ENCODE data around the gene COBL. TPM values are rescaled to one million over a fixed set of nuclear protein-coding genes. Genes with fewer than 3 reads are reported as not detected.

Gene COBL
- total RNA-seq, 1 experiment from 2014 or later: 52.3 TPM

DNA sequence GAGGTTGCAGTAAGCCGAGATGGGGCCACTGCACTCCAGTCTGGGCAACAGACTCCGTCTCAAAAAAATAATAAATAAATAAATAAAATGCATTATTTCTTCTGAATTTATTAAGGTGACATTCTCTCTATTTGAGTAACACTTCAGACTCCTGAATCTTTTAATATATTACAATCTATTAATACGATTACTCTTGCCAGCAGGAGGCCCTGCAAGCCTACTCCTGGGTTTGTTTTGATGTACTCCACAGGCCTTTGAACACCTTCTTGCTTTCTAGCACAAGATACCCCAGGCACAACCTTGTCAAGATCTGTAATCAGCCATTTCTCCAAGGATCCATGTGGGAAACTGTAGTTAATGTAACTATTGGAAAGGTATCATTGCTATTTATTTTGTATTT is 63.5 kb downstream of the COBL start:
- Histone ChIP-seq H3K4me2 (ENCODE audit: insufficient read depth, insufficient read length, low read length) (no peak overlapping the region), H4K20me1 (ENCODE audit: control insufficient read depth, insufficient read depth, insufficient read length) (no peaks in the 10 kb centered on the region), H3K79me2 (ENCODE audit: insufficient read depth, low read length) (peaks cover 3% of the 10 kb centered on the region; the same call in 1 of the 2 replicates), H3T11ph (ENCODE audit: low read length) (no peak overlapping the region), H3K14ac (ENCODE audit: insufficient read depth, low read length) (no peak overlapping the region), H3K4ac (ENCODE audit: low read depth, low read length) (no peak overlapping the region), H4K5ac (ENCODE audit: insufficient read length, low read depth, low read length) (no peak overlapping the region), H3K9ac (ENCODE audit: extremely low read depth, insufficient read length, low read length) (no peak overlapping the region), H4K8ac (replicated peaks; ENCODE audit: insufficient read length, low read depth, low read length) (no peak overlapping the region), H2BK120ac (ENCODE audit: low read depth, low read length, poor library complexity, severe bottlenecking) (no peak overlapping the region), H3K56ac (ENCODE audit: insufficient read length, low read depth, low read length) (no peak overlapping the region), H2BK5ac (ENCODE audit: insufficient read length, low read length) (no peak overlapping the region), H3K27me3 (ENCODE audit: insufficient read depth, low read length) (no peaks in the 10 kb centered on the region), H2AK5ac (ENCODE audit: insufficient read length, low read length) (no peak overlapping the region), H2BK15ac (ENCODE audit: low read depth, low read length) (no peak overlapping the region), H3K23me2 (ENCODE audit: insufficient read length, low read depth, low read length, poor library complexity, severe bottlenecking) (no peaks in the 10 kb centered on the region), H4K91ac (ENCODE audit: insufficient read length, low read depth, low read length) (no peak overlapping the region), H3K4me1 (ENCODE audit: insufficient read depth, low read length) (peaks cover 4% of the 10 kb centered on the region; the same call in 1 of the 2 replicates), H2BK12ac (ENCODE audit: insufficient read length, low read depth, low read length) (no peak overlapping the region), H2BK20ac (ENCODE audit: low read depth, low read length, poor library complexity, severe bottlenecking) (no peak overlapping the region), H2AFZ (ENCODE audit: low read length) (no peak overlapping the region), H3K18ac (ENCODE audit: insufficient read length, low read depth, low read length) (no peak overlapping the region), H3K23ac (ENCODE audit: insufficient read length, low read depth, low read length) (no peak overlapping the region), H3K27ac (ENCODE audit: insufficient read length, low read depth, low read length) (no peak overlapping the region), H3K9me3 (ENCODE audit: control insufficient read depth, low read depth, low read length) (no peaks in the 10 kb centered on the region), H3K79me1 (ENCODE audit: insufficient read depth, low read depth, low read length, poor library complexity, severe bottlenecking) (peaks cover 2% of the 10 kb centered on the region)
- TF ChIP-seq, protein P1, sequence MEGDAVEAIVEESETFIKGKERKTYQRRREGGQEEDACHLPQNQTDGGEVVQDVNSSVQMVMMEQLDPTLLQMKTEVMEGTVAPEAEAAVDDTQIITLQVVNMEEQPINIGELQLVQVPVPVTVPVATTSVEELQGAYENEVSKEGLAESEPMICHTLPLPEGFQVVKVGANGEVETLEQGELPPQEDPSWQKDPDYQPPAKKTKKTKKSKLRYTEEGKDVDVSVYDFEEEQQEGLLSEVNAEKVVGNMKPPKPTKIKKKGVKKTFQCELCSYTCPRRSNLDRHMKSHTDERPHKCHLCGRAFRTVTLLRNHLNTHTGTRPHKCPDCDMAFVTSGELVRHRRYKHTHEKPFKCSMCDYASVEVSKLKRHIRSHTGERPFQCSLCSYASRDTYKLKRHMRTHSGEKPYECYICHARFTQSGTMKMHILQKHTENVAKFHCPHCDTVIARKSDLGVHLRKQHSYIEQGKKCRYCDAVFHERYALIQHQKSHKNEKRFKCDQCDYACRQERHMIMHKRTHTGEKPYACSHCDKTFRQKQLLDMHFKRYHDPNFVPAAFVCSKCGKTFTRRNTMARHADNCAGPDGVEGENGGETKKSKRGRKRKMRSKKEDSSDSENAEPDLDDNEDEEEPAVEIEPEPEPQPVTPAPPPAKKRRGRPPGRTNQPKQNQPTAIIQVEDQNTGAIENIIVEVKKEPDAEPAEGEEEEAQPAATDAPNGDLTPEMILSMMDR (conservative IDR thresholded peaks at IDR 0.05): no peak
- WGBS (ENCODE audit: extremely low coverage, insufficient read length, low lambda C conversion rate): no CpG with 5 or more reads among the region's 3 CpGs
- Mint-ChIP-seq H3K4me1 (peaks cover 18 to 31% of the 10 kb centered on the region in 2 experiments), H3K9me3 (no peaks in the 10 kb centered on the region), H3K36me3 (ENCODE audit: insufficient read depth in 1 of 3, low read depth in 3 of 3) (no peaks in the 10 kb centered on the region), H3K4me3 (no peak overlapping the region), H3K27me3 (ENCODE audit: low read depth) (no peaks in the 10 kb centered on the region), H3K27ac (no peak overlapping the region)
- DNase-seq: no peak

All from H9 (cell line).